Stimulated activated naive CD8-positive, alpha-beta T cell treated with anti-CD3 and anti-CD28 coated beads, Interleukin-15, Interleukin-2, amounts not matched to agents 100 ng/mL and 50 ng/mL, for 24 hours (primary cell): ENCODE results near the gene LRFN3.
"Not testable (repeated sequence)": the region's sequence is repeated elsewhere in the genome, so short reads cannot be mapped to it uniquely, and the experiment has no call there.

Experiments
- H3K27ac Mint-ChIP-seq: one replicate; pipeline ENCODE4 v1.8.0; 2021; ENCODE audit warnings: mild to moderate bottlenecking, mixed read lengths
- H3K27me3 Mint-ChIP-seq: one replicate; pipeline ENCODE4 v1.8.0; 2021; ENCODE audit warnings: mixed read lengths
- H3K36me3 Mint-ChIP-seq: one replicate; pipeline ENCODE4 v1.8.0; 2021; ENCODE audit warnings: low read depth, mixed read lengths
- H3K4me1 Mint-ChIP-seq: one replicate; pipeline ENCODE4 v1.8.0; 2021; ENCODE audit warnings: low read depth, mixed read lengths
- H3K4me3 Mint-ChIP-seq: one replicate; pipeline ENCODE4 v1.8.0; 2021; ENCODE audit warnings: mild to moderate bottlenecking, mixed read lengths
- H3K9me3 Mint-ChIP-seq: one replicate; pipeline ENCODE4 v1.8.0; 2021; ENCODE audit warnings: mixed read lengths

The LRFN3 gene

DNA sequence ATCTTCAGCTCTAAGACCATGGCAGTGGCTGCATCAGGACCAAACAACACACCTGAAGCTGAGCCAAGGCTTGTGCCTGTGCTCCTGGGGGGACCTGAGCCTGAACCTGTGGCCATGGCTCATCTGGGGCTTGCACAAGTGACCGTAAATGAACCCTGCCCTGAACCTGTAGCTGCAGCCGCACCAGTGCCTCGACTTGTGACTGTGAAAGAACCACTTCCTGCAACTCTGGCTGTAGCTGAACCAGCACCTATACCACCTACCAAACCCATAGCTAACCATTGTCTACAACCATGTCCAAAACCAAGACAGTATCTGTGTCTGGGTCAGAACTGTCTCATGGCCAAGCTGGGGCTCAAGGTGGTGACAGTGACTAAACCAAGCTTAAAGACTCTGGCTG is 30.6 kb downstream of the LRFN3 start:
- Mint-ChIP-seq H3K9me3 (no peaks in the 10 kb centered on the region), H3K36me3 (no peaks in the 10 kb centered on the region), H3K4me3 (no peak overlapping the region), H3K27me3 (peaks cover 8% of the 10 kb centered on the region), H3K27ac (no peak overlapping the region), H3K4me1 (no peaks in the 10 kb centered on the region)

GRCh38 chr19:35973487-35973886 is 37.3 kb downstream of the LRFN3 start:
- Mint-ChIP-seq H3K4me1 (no peaks in the 10 kb centered on the region), H3K27ac (no peak overlapping the region), H3K36me3 (no peaks in the 10 kb centered on the region), H3K4me3 (no peak overlapping the region), H3K9me3 (no peaks in the 10 kb centered on the region), H3K27me3 (peaks cover 7% of the 10 kb centered on the region)

GRCh38 chr19:35975608-35976214 is 39.5 kb downstream of the LRFN3 start:
- Mint-ChIP-seq H3K27ac (no peak overlapping the region), H3K4me3 (no peak overlapping the region), H3K9me3 (no peaks in the 10 kb centered on the region), H3K27me3 (peaks cover 17% of the 10 kb centered on the region), H3K36me3 (no peaks in the 10 kb centered on the region), H3K4me1 (no peaks in the 10 kb centered on the region)

DNA sequence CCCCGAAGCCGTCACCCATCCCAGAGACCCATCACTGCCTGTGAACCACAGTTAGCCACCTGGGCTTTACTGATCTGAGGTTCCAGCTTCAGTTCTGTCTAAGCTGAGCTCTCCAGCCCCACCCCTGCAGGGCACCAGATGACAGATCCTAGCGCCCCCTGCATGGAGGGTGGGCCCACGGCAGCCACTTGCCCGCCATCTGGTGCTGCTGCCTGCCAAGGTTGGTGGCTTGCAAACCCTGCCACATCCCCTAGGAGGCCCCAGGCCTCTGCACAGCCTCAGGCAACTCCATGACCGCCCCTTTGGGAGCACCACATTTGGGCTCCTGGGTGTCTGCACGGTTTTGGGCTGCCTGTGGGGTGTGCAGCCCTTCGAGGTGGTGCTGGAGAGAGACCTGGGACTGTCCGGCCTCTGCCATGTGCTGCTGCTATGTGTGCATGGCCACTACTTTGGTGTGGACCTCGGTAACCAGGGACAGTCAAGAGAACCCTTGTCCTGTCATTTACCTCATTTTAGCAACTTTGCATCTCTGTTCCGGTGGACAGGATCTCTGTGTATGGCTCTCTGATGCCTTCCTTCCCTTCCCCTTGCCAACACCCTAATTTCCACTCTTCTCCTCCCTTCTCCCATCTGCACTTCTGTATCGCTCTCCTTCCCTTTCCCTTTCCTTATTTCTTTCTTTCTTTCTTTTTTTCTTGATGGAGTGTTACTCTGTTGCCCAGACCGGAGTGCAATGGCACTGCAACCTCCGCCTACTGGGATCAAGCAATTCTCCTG is 41.5 kb downstream of the LRFN3 start:
- Mint-ChIP-seq H3K4me3 (no peak overlapping the region), H3K4me1 (no peaks in the 10 kb centered on the region), H3K9me3 (no peaks in the 10 kb centered on the region), H3K27ac (no peak overlapping the region), H3K36me3 (no peaks in the 10 kb centered on the region), H3K27me3 (peaks cover 23% of the 10 kb centered on the region)

DNA sequence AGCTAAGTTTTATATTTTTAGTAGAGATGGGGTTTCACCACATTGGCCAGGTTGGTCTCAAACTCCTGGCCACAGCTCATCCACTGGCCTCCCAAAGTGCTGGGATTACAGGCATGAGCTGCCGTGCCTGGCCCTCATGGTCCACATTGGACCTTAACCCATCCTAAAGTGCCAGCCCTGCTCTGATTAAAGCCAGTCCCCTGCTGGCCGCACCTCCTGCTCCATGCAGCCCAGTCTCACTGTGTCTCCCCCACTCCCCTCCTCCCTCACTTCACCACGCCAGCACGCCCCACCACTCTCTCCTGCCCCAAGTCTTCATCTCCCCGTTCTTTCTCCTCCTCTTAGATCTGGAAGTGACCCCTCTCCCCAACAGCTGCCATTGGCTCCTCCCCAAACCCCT is 42.1 kb downstream of the LRFN3 start:
- Mint-ChIP-seq H3K36me3 (no peaks in the 10 kb centered on the region), H3K27ac (no peak overlapping the region), H3K9me3 (no peaks in the 10 kb centered on the region), H3K27me3 (peaks cover 23% of the 10 kb centered on the region), H3K4me3 (no peak overlapping the region), H3K4me1 (no peaks in the 10 kb centered on the region)

GRCh38 chr19:35978832-35979365 is 42.7 kb downstream of the LRFN3 start:
- Mint-ChIP-seq H3K4me1 (no peaks in the 10 kb centered on the region), H3K27ac (no peak overlapping the region), H3K36me3 (no peaks in the 10 kb centered on the region), H3K9me3 (no peaks in the 10 kb centered on the region), H3K27me3 (peaks cover 23% of the 10 kb centered on the region), H3K4me3 (no peak overlapping the region)

- H3K4me3 Mint-ChIP-seq, H3K27ac Mint-ChIP-seq, H3K36me3 Mint-ChIP-seq, H3K9me3 Mint-ChIP-seq, H3K4me1 Mint-ChIP-seq: not testable (repeated sequence)
- peaks cover 29% of the 10 kb centered on the region for H3K27me3 Mint-ChIP-seq
Observed at GRCh38 chr19:35980997-35981396, 44.8 kb downstream of the LRFN3 start.

GRCh38 chr19:35983177-35983576 is 47.0 kb downstream of the LRFN3 start:
- H3K27me3 Mint-ChIP-seq = peaks cover 43% of the 10 kb centered on the region

DNA sequence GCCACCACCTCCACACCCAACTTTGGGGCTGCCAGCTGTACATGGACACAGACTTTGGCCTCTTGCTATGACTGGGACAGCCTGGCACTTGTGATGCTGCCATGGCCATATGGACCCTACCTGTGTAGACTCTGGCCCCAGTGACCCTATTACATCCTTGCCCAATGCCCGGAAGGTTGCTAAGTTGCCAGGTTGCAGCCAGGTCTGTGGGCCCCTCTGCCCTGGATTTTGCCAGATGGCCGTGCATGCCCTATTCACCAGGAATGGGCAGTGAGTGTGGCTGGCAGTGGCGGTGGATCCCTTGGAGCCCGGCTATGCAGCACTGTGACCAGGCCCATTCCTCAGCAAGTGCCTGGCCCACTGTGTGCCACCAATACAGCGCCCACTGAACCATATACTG is 49.9 kb downstream of the LRFN3 start:
- Mint-ChIP-seq H3K4me1 (peaks cover 8% of the 10 kb centered on the region), H3K27ac (no peak overlapping the region), H3K4me3 (peak overlapping the region; percentile 40), H3K36me3 (no peaks in the 10 kb centered on the region), H3K27me3 (peaks cover 36% of the 10 kb centered on the region), H3K9me3 (no peaks in the 10 kb centered on the region)

More at GRCh38 chr19:35983177-35983576, 47.0 kb downstream of the LRFN3 start:
- no peaks in the 10 kb centered on the region for H3K9me3 Mint-ChIP-seq
- peaks cover 8% of the 10 kb centered on the region for H3K4me1 Mint-ChIP-seq
- H3K27ac Mint-ChIP-seq = no peak overlapping the region
- no peak overlapping the region for H3K4me3 Mint-ChIP-seq
- no peaks in the 10 kb centered on the region for H3K36me3 Mint-ChIP-seq

GRCh38 chr19:35986664-35987570 is 50.7 kb downstream of the LRFN3 start:
- Mint-ChIP-seq H3K27me3 (peaks cover 33% of the 10 kb centered on the region), H3K36me3 (no peaks in the 10 kb centered on the region), H3K9me3 (no peaks in the 10 kb centered on the region), H3K4me3 (peak overlapping the region; percentile 71), H3K27ac (no peak overlapping the region), H3K4me1 (peaks cover 8% of the 10 kb centered on the region)

GRCh38 chr19:35987571-35987896 is 51.4 kb downstream of the LRFN3 start:
- Mint-ChIP-seq H3K27me3 (peaks cover 33% of the 10 kb centered on the region), H3K36me3 (no peaks in the 10 kb centered on the region), H3K4me3 (no peak overlapping the region), H3K27ac (no peak overlapping the region), H3K4me1 (peaks cover 8% of the 10 kb centered on the region), H3K9me3 (no peaks in the 10 kb centered on the region)

- no peak overlapping the region for H3K27ac Mint-ChIP-seq
- H3K4me1 Mint-ChIP-seq = peaks cover 8% of the 10 kb centered on the region
- no peak overlapping the region for H3K4me3 Mint-ChIP-seq
- H3K27me3 Mint-ChIP-seq = peaks cover 33% of the 10 kb centered on the region
- H3K36me3 Mint-ChIP-seq = no peaks in the 10 kb centered on the region
- no peaks in the 10 kb centered on the region for H3K9me3 Mint-ChIP-seq
Observed at GRCh38 chr19:35988824-35989223, 52.6 kb downstream of the LRFN3 start.

- no peaks in the 10 kb centered on the region for H3K9me3 Mint-ChIP-seq
Observed at GRCh38 chr19:35990156-35990555, 54.0 kb downstream of the LRFN3 start.

DNA sequence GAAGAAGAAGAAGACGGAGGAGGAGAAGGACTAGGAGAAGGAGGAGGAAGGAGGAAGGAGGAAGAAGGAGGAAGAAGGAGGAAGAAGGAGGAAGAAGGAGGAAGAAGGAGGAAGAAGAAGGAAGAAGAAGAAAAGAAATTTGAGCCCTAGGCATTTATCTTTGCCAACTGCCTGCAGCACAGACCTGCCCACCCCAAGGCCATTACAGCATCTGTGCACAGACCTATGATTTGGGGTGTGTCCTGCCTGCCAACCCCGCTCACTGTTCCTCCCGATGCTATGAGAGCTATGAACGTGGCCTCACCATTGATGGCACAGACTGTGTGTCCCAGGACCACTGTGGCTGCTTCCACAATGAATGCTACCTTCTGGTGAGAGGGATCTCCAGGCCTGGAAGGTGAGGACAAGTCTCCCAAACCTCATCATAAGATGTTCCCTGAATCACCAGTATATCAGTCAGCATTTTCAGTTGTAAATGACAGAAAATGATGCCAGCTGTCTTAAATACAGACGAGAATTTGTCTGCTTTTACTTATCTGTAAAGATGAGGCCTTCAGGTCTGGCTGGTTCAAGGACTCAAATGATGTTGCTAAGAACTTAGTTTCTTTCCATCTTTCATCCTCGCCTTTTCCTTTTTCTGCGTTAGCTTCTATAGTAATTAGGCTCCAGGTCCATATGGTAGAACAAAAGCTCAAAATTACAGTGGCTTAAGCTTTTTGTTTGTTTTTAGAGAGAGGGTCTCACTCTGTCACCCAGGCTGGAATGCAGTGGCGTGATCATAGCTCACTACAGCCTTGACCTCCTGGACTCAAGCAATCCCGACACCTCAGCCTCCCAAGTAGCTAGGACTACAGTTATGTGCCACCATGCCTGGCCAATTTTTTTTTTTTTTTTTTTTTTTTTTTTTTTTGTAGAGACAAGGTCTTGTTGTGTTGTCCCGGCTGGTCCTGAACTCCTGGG is 54.9 kb downstream of the LRFN3 start:
- peaks cover 22% of the 10 kb centered on the region for H3K27me3 Mint-ChIP-seq
- H3K4me3 Mint-ChIP-seq = no peak overlapping the region

More at GRCh38 chr19:35990156-35990555, 54.0 kb downstream of the LRFN3 start:
- Mint-ChIP-seq H3K27ac (no peak overlapping the region), H3K4me1 (peaks cover 15% of the 10 kb centered on the region), H3K36me3 (no peaks in the 10 kb centered on the region), H3K27me3 (peaks cover 31% of the 10 kb centered on the region), H3K4me3 (no peak overlapping the region)

More for the DNA sequence above, 54.9 kb downstream of the LRFN3 start:
- Mint-ChIP-seq H3K4me1 (peaks cover 20% of the 10 kb centered on the region), H3K36me3 (peaks cover under 1% of the 10 kb centered on the region), H3K27ac (no peak overlapping the region), H3K9me3 (no peaks in the 10 kb centered on the region)
